NT2/D1 (cell line): ENCODE measurements around the gene RPL28.

Experiments used
- DNase-seq: peaks from one replicate; pipeline ENCODE4 v3.0.0-alpha.2; 2011; ENCODE audit warnings: low read depth, low spot score
- H3K27me3 ChIP-seq: 2 replicates; pipeline ENCODE4 v1.6.0; 2011; ENCODE audit warnings: mild to moderate bottlenecking; ENCODE audit not compliant: insufficient read length, insufficient read depth
- H3K36me3 ChIP-seq: 2 replicates; pipeline ENCODE4 v1.6.1; 2011; ENCODE audit warnings: mild to moderate bottlenecking, low read length, mixed read lengths; ENCODE audit not compliant: insufficient read depth, insufficient read length
- H3K4me1 ChIP-seq: 2 replicates; pipeline ENCODE4 v1.5.1; 2011; ENCODE audit not compliant: insufficient read depth, insufficient read length
- H3K4me3 ChIP-seq: 2 replicates; pipeline ENCODE4 v1.5.1; 2011; ENCODE audit warnings: low read depth; ENCODE audit not compliant: insufficient read length
- H3K9ac ChIP-seq: 2 replicates; pipeline ENCODE4 v1.6.0; 2011; ENCODE audit warnings: low read depth; ENCODE audit not compliant: insufficient read length
- H3K9me3 ChIP-seq: 2 replicates; pipeline ENCODE4 v1.5.1; 2011; ENCODE audit warnings: mild to moderate bottlenecking, low read length; ENCODE audit not compliant: insufficient read depth
- SUZ12 ChIP-seq: IDR thresholded peaks from 2 replicates; pipeline ENCODE4 v1.6.1; 2011; ENCODE audit not compliant: insufficient read length, insufficient read depth; ENCODE audit errors: extremely low read depth
- YY1 ChIP-seq: IDR thresholded peaks from 2 replicates; pipeline ENCODE4 v1.6.1; 2011; ENCODE audit not compliant: insufficient read length, insufficient read depth
- ZNF274 ChIP-seq: IDR thresholded peaks from 2 replicates; pipeline ENCODE4 v1.6.1; 2011; ENCODE audit warnings: mild to moderate bottlenecking, low read depth, low read length

The RPL28 gene

GRCh38 chr19:55451163-55451964, 65.6 kb downstream of the RPL28 start:
- H3K36me3 ChIP-seq: no peaks in the 10 kb centered on the region
- H3K4me1 ChIP-seq: no peaks in the 10 kb centered on the region
- no peaks in the 10 kb centered on the region for H3K9me3 ChIP-seq
- H3K27me3 ChIP-seq: peaks cover 69% of the 10 kb centered on the region
- no peak for DNase-seq
- H3K9ac ChIP-seq: peak overlapping the region; percentile 56
- H3K4me3 ChIP-seq: peak overlapping the region; percentile 37
- no peak for TF ChIP-seq ZNF274
- no peak for TF ChIP-seq YY1
- peak; percentile 89 for TF ChIP-seq SUZ12

DNA sequence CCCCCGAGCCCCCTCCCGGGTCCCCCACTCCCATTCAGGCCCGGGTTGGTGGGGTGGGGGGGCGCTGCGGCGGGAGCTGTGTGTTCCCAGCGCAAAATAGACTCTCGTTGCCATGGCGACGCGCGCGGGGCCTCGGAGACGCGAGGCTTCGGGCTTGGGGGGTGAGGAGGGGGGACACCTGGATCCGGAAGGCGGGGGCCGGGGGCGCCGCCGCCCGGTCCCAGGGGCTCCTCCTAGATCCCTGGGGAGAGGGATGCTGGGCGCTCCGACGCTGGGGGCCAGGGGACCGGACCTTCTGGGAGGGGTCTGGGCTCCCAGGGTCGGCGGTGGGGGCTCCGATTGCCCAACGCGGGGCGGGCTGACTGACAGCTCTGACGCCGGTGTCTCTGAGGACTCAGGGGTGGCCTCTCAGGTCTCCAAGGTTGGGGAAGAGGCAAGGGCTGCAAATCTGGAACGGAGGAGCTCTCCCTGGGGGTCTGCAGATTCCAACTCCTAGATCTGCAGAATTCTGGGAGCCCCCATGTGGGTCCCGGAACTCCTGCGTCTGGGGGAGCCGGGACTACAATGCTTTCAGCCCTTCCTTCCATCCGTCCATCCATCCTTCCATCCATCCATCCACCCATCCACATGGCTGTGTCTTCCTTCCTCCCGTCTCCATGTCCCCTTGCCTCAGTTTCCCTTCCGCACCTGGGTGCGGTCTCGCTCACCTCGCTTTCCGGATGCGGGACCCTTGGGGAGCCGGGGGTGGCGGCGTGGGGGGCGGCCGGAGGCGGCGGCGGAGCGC, 66.4 kb downstream of the RPL28 start:
- peak; percentile 67 for TF ChIP-seq SUZ12
- TF ChIP-seq ZNF274: no peak
- Histone ChIP-seq H3K36me3 (no peaks in the 10 kb centered on the region), H3K27me3 (peaks cover 61% of the 10 kb centered on the region), H3K9ac (no peak overlapping the region), H3K4me3 (no peak overlapping the region), H3K9me3 (no peaks in the 10 kb centered on the region), H3K4me1 (no peaks in the 10 kb centered on the region)
- no peak for DNase-seq
